Natural killer cell treated with Interleukin-12 subunit alpha and Interleukin-12 subunit beta and Interleukin-15 and Interleukin-18, amount 100 ng/mL, for 72 hours (primary cell): ENCODE measurements around the gene IGSF10. TPM values are rescaled to one million over a fixed set of nuclear protein-coding genes. Genes with fewer than 3 reads are reported as not detected.

ENCODE experiments used
- ATAC-seq, 2 donors: fragments of 150-1000 bp; cut with Tn5 transposase in 1 of 2; sonication (Bioruptor Pico), chemical (Tn5 transposase) in 1 of 2; 2 replicates each; pipeline ENCODE4 v1.10.0; 2021
- DNase-seq: peaks from one replicate; pipeline ENCODE4 v3.0.0; 2022; ENCODE audit warnings: low spot score
- H3K27ac Mint-ChIP-seq, 2 donors: 1 replicate in 1 of 2; 2 replicates in 1 of 2; pipeline ENCODE4 v1.8.0; 2022; ENCODE audit warnings: mixed read lengths in 2 of 2, mild to moderate bottlenecking in 1 of 2, moderate library complexity in 1 of 2
- H3K27me3 Mint-ChIP-seq, 2 donors: 1 replicate in 1 of 2; 2 replicates in 1 of 2; pipeline ENCODE4 v1.8.0; 2022; ENCODE audit warnings: mixed read lengths in 2 of 2
- H3K36me3 Mint-ChIP-seq: one replicate; pipeline ENCODE4 v1.8.0; 2022; ENCODE audit warnings: mixed read lengths
- H3K4me1 Mint-ChIP-seq, 2 donors: 1 replicate in 1 of 2; 2 replicates in 1 of 2; pipeline ENCODE4 v1.8.0; 2022; ENCODE audit warnings: low read depth in 2 of 2, mixed read lengths in 2 of 2, mild to moderate bottlenecking in 1 of 2
- H3K4me3 Mint-ChIP-seq: one replicate; pipeline ENCODE4 v1.8.0; 2022; ENCODE audit warnings: mixed read lengths
- H3K9me3 Mint-ChIP-seq: 2 replicates; pipeline ENCODE4 v1.8.0; 2022; ENCODE audit warnings: mixed read lengths
- total RNA-seq, 2 donors: library from RNA; stranded (reverse); gene quantifications; one replicate each; pipeline ENCODE4 v1.2.3, GENCODE V29; 2022

IGSF10 gene
- total RNA-seq, 2 donors from 2014 or later = not detected

- Mint-ChIP-seq H3K27me3 (peaks cover 7 to 47% of the 10 kb centered on the region in 2 donors), H3K36me3 (peaks cover 15% of the 10 kb centered on the region), H3K9me3 (peaks cover 7% of the 10 kb centered on the region), H3K4me3 (no peak overlapping the region), H3K4me1 (no peaks in the 10 kb centered on the region), H3K27ac (no peak overlapping the region)
- DNase-seq (no peak), ATAC-seq (peak in 1 of 2 donors; percentile 53)
Measured at GRCh38 chr3:151480492-151480891, 19.6 kb upstream of the IGSF10 start.

- Mint-ChIP-seq H3K27ac (no peak overlapping the region), H3K9me3 (peaks cover 4% of the 10 kb centered on the region), H3K4me1 (no peaks in the 10 kb centered on the region), H3K27me3 (peaks cover 2 to 39% of the 10 kb centered on the region in 2 donors), H3K36me3 (peaks cover 15% of the 10 kb centered on the region), H3K4me3 (no peak overlapping the region)
- ATAC-seq (no peak), DNase-seq (no peak)
Measured at GRCh38 chr3:151479452-151479851, 18.6 kb upstream of the IGSF10 start.

DNA sequence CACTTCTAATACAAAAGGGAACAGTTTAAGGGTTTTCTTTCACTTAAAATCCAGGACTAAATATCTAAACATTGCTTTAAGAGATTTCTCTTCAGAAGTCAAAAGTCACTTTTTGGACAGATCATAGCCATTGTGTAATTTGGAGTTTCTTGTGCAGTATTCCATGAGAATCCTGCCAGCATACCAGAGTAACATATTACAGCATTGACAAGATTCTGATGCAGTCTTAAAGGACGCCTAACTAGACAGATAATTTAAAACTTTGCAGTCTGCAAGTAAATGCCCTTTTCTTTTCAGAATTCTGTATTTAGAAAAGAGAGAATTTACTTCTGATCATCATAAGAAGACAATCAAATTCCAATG lies 17.5 kb upstream of the IGSF10 start:
- no peak for DNase-seq
- no peak overlapping the region for H3K27ac Mint-ChIP-seq

GRCh38 chr3:151477591-151478334 lies 16.9 kb upstream of the IGSF10 start:
- peaks cover 11% of the 10 kb centered on the region for H3K36me3 Mint-ChIP-seq

More for the DNA sequence above, 17.5 kb upstream of the IGSF10 start:
- Mint-ChIP-seq H3K4me3 (no peak overlapping the region), H3K27me3 (peaks cover 2 to 39% of the 10 kb centered on the region in 2 donors), H3K4me1 (no peaks in the 10 kb centered on the region), H3K9me3 (peaks cover 4% of the 10 kb centered on the region), H3K36me3 (peaks cover 15% of the 10 kb centered on the region)
- ATAC-seq = no peak

DNA sequence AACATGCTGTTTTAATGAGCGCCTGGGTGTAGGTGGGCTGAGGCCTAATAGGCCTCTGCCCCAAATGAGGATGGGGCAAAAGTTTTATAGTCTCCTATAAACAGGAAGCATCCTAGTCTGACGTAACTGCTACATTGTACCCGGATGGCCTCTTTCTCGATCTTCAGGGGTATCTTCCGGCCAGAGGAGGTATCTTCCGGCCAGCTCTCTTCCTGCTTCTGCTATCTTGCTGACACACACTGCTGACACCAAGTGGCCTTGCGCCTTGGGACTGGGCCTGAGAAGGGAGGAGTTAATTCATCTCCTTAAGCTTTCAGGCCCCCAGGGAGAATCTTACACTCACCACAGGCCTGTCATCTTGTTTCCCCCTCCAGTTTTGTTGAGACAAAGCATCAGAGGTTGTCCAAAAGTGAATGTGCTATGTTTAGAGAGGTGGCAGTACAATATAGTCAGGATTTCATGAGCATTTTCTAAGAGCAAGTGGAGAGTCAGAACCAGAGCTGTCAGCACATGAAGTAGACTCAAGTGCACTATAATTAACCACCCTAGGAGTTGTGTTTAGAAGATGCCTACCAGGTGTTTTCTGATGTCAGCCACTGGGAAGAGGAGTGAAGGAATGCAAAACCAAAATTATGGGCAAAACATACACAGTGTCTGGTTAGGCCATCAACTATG lies 15.6 kb upstream of the IGSF10 start:
- ATAC-seq = no peak
- Mint-ChIP-seq H3K9me3 (no peaks in the 10 kb centered on the region), H3K4me3 (no peak overlapping the region), H3K36me3 (no peaks in the 10 kb centered on the region), H3K27ac (no peak overlapping the region), H3K4me1 (no peaks in the 10 kb centered on the region), H3K27me3 (peaks cover 2 to 22% of the 10 kb centered on the region in 2 donors)
- DNase-seq = no peak

More at GRCh38 chr3:151477591-151478334, 16.9 kb upstream of the IGSF10 start:
- Mint-ChIP-seq H3K9me3 (peaks cover 4% of the 10 kb centered on the region), H3K27me3 (peaks cover 2 to 33% of the 10 kb centered on the region in 2 donors), H3K4me3 (no peak overlapping the region), H3K27ac (no peak overlapping the region), H3K4me1 (no peaks in the 10 kb centered on the region)
- DNase-seq = no peak
- ATAC-seq = no peak

- Mint-ChIP-seq H3K4me1 (no peaks in the 10 kb centered on the region), H3K27ac (no peak overlapping the region), H3K36me3 (no peaks in the 10 kb centered on the region), H3K9me3 (no peaks in the 10 kb centered on the region), H3K4me3 (no peak overlapping the region), H3K27me3 (peaks cover 11 to 21% of the 10 kb centered on the region in 2 donors)
- ATAC-seq (peak in 1 of 2 donors; percentile 78), DNase-seq (no peak)
Measured at GRCh38 chr3:151468284-151468917, 7.5 kb upstream of the IGSF10 start.

DNA sequence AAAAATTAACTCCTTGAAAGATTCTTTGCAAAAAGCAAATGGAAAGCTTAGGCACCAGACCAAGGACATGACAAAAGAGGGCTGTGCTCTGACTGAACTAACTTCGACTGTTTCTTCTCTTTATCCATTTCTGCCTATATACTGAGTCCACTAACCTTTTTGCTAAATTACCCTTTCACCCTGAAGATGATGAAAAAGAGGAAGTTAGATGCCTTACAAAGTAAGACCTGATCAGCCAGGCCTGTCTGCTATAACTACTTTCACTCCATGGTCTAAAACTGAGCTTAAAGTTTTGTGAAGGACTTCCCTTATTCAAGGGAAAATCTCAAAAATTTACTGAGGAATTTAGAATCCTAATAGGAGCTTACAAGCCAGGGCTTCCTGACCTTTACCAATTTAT lies 6.2 kb upstream of the IGSF10 start:
- Mint-ChIP-seq H3K4me1 (no peaks in the 10 kb centered on the region), H3K27ac (no peak overlapping the region), H3K4me3 (no peak overlapping the region), H3K36me3 (no peaks in the 10 kb centered on the region), H3K9me3 (no peaks in the 10 kb centered on the region), H3K27me3 (peaks cover 13 to 24% of the 10 kb centered on the region in 2 donors)
- ATAC-seq (no peak), DNase-seq (no peak)

DNA sequence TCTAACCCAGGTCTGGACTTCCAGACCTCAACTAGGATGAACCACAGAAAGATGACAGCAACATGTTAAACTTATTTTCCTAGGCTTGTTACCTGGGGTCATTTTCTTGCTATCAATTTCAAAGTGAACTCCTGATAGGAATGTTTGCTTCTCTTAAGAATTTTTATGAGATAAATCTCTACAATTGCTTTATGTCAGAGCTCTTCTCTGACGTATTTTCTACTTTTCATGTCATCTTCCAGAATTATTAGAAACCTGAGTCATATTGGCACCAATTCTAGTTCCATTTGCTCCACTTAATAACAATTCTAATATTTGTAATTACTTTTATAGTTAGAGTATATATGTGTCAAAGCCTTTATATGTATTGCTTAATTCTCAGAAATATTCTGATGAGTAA lies 2.1 kb upstream of the IGSF10 start:
- DNase-seq = no peak
- Mint-ChIP-seq H3K27ac (no peak overlapping the region), H3K4me3 (no peak overlapping the region), H3K36me3 (no peaks in the 10 kb centered on the region), H3K4me1 (peaks cover 0 to 2% of the 10 kb centered on the region in 2 donors), H3K27me3 (peaks cover 23 to 38% of the 10 kb centered on the region in 2 donors), H3K9me3 (no peaks in the 10 kb centered on the region)
- ATAC-seq = no peak

- H3K9me3 Mint-ChIP-seq = no peaks in the 10 kb centered on the region
- H3K36me3 Mint-ChIP-seq = no peaks in the 10 kb centered on the region
- H3K4me3 Mint-ChIP-seq = no peak overlapping the region
- H3K27me3 Mint-ChIP-seq = peaks cover 23 to 38% of the 10 kb centered on the region in 2 donors
- no peak overlapping the region for H3K27ac Mint-ChIP-seq
- ATAC-seq = no peak
- H3K4me1 Mint-ChIP-seq = peaks cover 0 to 2% of the 10 kb centered on the region in 2 donors
- no peak for DNase-seq
Measured at GRCh38 chr3:151462278-151462780, 1.5 kb upstream of the IGSF10 start.

DNA sequence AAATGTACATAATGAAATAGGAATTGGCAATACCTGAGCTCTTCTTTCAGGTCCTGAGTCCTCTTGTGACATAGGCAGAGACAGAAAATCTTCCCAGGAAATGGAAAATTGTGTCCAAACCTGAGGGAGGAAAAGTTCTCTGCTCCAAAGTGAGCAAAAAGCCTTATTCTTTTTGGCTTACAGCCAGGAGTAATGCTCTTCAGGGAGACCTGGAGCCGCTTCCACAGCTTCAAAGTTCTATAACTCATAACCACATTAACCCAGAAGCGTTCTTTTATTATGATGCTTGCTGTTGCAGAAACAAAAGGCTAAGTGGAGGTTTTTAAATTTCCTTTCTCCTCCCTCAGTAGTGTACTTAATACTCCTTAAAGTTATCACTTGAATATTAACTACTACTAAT lies 633 bp downstream of the IGSF10 start:
- no peak overlapping the region for H3K4me3 Mint-ChIP-seq
- no peaks in the 10 kb centered on the region for H3K36me3 Mint-ChIP-seq
- no peaks in the 10 kb centered on the region for H3K9me3 Mint-ChIP-seq
- DNase-seq (no peak), ATAC-seq (no peak)
- peaks cover 0 to 2% of the 10 kb centered on the region in 2 donors for H3K4me1 Mint-ChIP-seq
- H3K27me3 Mint-ChIP-seq = peaks cover 28 to 36% of the 10 kb centered on the region in 2 donors
- H3K27ac Mint-ChIP-seq = no peak overlapping the region

DNA sequence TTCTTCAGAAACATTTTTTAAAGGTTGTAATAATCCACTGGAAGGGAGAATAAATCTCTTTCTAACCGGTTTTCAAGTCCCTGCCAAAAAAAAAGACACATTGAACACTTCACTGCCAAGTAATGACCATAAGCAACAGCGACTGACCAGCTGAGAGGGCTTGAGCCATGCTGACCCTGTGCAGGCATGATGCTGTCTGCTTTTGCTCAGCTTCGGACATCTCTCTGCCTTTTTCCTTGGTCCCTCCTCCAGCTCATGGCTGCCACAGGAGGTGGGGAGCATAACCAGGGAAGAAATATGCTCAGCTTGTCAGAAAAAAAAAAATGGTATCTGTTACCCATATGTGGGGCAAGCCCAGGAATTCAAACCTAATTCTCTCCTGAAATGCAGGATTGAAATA lies 1.5 kb downstream of the IGSF10 start:
- Mint-ChIP-seq H3K4me3 (no peak overlapping the region), H3K27ac (no peak overlapping the region), H3K36me3 (no peaks in the 10 kb centered on the region), H3K4me1 (peaks cover 0 to 2% of the 10 kb centered on the region in 2 donors), H3K9me3 (no peaks in the 10 kb centered on the region), H3K27me3 (peaks cover 22 to 27% of the 10 kb centered on the region in 2 donors)
- DNase-seq (no peak), ATAC-seq (no peak)

GRCh38 chr3:151456065-151456464 lies 4.8 kb downstream of the IGSF10 start:
- ATAC-seq (no peak), DNase-seq (no peak)
- no peak overlapping the region for H3K4me3 Mint-ChIP-seq
- H3K36me3 Mint-ChIP-seq = no peaks in the 10 kb centered on the region
- H3K9me3 Mint-ChIP-seq = no peaks in the 10 kb centered on the region
- H3K4me1 Mint-ChIP-seq = peaks cover 0 to 6% of the 10 kb centered on the region in 2 donors
- no peak overlapping the region for H3K27ac Mint-ChIP-seq
- peaks cover 11 to 17% of the 10 kb centered on the region in 2 donors for H3K27me3 Mint-ChIP-seq

- peak in 1 of 2 donors; percentile 37 for ATAC-seq
- Mint-ChIP-seq H3K4me3 (no peak overlapping the region), H3K4me1 (peaks cover 0 to 3% of the 10 kb centered on the region in 2 donors), H3K27ac (no peak overlapping the region), H3K36me3 (no peaks in the 10 kb centered on the region), H3K27me3 (peaks cover 11 to 14% of the 10 kb centered on the region in 2 donors), H3K9me3 (no peaks in the 10 kb centered on the region)
- DNase-seq = no peak
Measured at GRCh38 chr3:151452841-151453240, 8.0 kb downstream of the IGSF10 start.

GRCh38 chr3:151452368-151452767 lies 8.5 kb downstream of the IGSF10 start:
- no peak overlapping the region for H3K4me3 Mint-ChIP-seq
- DNase-seq = no peak
- no peak overlapping the region for H3K27ac Mint-ChIP-seq
- ATAC-seq = no peak
- peaks cover 0 to 3% of the 10 kb centered on the region in 2 donors for H3K4me1 Mint-ChIP-seq
- peaks cover 11 to 14% of the 10 kb centered on the region in 2 donors for H3K27me3 Mint-ChIP-seq
- no peaks in the 10 kb centered on the region for H3K36me3 Mint-ChIP-seq
- no peaks in the 10 kb centered on the region for H3K9me3 Mint-ChIP-seq
